ENCODE results near the gene MAP3K2.

Gene MAP3K2

GRCh38 chr2:127293748-127294562, 93.8 kb downstream of the MAP3K2 start, which contains the start of gene ERCC3 (continued):
- no peak for TF ChIP-seq REPIN1 (tag by site-specific recombination; IDR thresholded peaks at IDR 0.05; ENCODE audit: low read depth)
- TF ChIP-seq RBAK (tag by site-specific recombination; IDR thresholded peaks at IDR 0.05) = no peak
- peak; percentile 47; the same call in 1 of the 2 replicates for TF ChIP-seq ZFHX2 (tag by site-specific recombination; conservative IDR thresholded peaks at IDR 0.05)
- no peak for TF ChIP-seq BCL11A (tag by site-specific recombination; IDR thresholded peaks at IDR 0.05; ENCODE audit: low read depth)
- no peak for TF ChIP-seq MYNN (tag by site-specific recombination; IDR thresholded peaks at IDR 0.05; ENCODE audit: borderline replicate concordance)
- no peak for TF ChIP-seq ZNF239 (tag by site-specific recombination; IDR thresholded peaks at IDR 0.05)
- no peak for TF ChIP-seq ZNF521 (tag by site-specific recombination; IDR thresholded peaks at IDR 0.05)
- TF ChIP-seq ZNF639 (tag by site-specific recombination; IDR thresholded peaks at IDR 0.05) = no peak
- TF ChIP-seq FEZF1 (tag by site-specific recombination; IDR thresholded peaks at IDR 0.05) = no peak
- TF ChIP-seq SP2 (tag by site-specific recombination; IDR thresholded peaks at IDR 0.05) = peak; percentile 77
- no peak for TF ChIP-seq ZNF701 (tag by site-specific recombination; IDR thresholded peaks at IDR 0.05)
- no peak for TF ChIP-seq ZSCAN23 (tag by site-specific recombination; IDR thresholded peaks at IDR 0.05)
- TF ChIP-seq OSR2 (tag by site-specific recombination; IDR thresholded peaks at IDR 0.05) = no peak
- peak; percentile 33; the same call in 1 of the 2 replicates for TF ChIP-seq ZNF366 (tag by site-specific recombination; conservative IDR thresholded peaks at IDR 0.05)
- TF ChIP-seq ZNF501 (tag by site-specific recombination; IDR thresholded peaks at IDR 0.05) = peak; percentile 70; the same call in 1 of the 2 replicates
- no peak; the same call in 1 of the 2 replicates for TF ChIP-seq ZSCAN30 (tag by site-specific recombination; IDR thresholded peaks at IDR 0.05)
- TF ChIP-seq ZBTB17 (tag by site-specific recombination; IDR thresholded peaks at IDR 0.05) = peak; percentile 90
- TF ChIP-seq REST (tag by site-specific recombination; IDR thresholded peaks at IDR 0.05) = no peak
- TF ChIP-seq ZNF362 (tag by site-specific recombination; IDR thresholded peaks at IDR 0.05) = no peak; the same call in 1 of the 2 replicates
- TF ChIP-seq GFI1B (tag by site-specific recombination; IDR thresholded peaks at IDR 0.05) = no peak
- no peak for TF ChIP-seq ZNF513 (tag by site-specific recombination; IDR thresholded peaks at IDR 0.05)
- no peak for TF ChIP-seq ZBTB49 (tag by site-specific recombination; IDR thresholded peaks at IDR 0.05; ENCODE audit: low read depth)
- TF ChIP-seq ZSCAN5A (tag by site-specific recombination; IDR thresholded peaks at IDR 0.05) = peak; percentile 74; the same call in 1 of the 2 replicates
- TF ChIP-seq PRDM1 (tag by site-specific recombination; IDR thresholded peaks at IDR 0.05) = no peak
- TF ChIP-seq ZNF112 (tag by site-specific recombination; IDR thresholded peaks at IDR 0.05) = no peak
- TF ChIP-seq KLF16 (tag by site-specific recombination; IDR thresholded peaks at IDR 0.05) = no peak
- no peak for TF ChIP-seq ZNF48 (tag by site-specific recombination; IDR thresholded peaks at IDR 0.05)
